WTC11 (cell line): ENCODE measurements around the gene MIEF1. TPM values are rescaled to one million over a fixed set of nuclear protein-coding genes. Genes with fewer than 3 reads are reported as not detected.
A peak's percentile ranks its signal among the peaks of the same experiment; 100 is the strongest.

Experiments used
- ATAC-seq: fragments of 200-7000 bp; cut with Tn5 transposase; 2 replicates; pipeline ENCODE4 v1.10.0; 2021; ENCODE audit warnings: mild to moderate bottlenecking, moderate library complexity
- CTCF ChIA-PET: fragments of 300-600 bp; sonication (Branson Sonifier 250); formaldehyde crosslinking; loops from one replicate; lab custom pipeline; 2021; ENCODE audit warnings: antibody characterized with exemption; lab: Charles Lee
- POLR2A ChIA-PET: fragments of 350-600 bp; sonication (Branson Sonifier 250); formaldehyde crosslinking; loops from one replicate; lab custom pipeline; 2021; ENCODE audit warnings: antibody characterized with exemption; lab: Charles Lee
- DNase-seq: peaks from one replicate; pipeline ENCODE4 v3.0.0; 2021; ENCODE audit warnings: low spot score
- H3K27ac Mint-ChIP-seq: 2 replicates; pipeline ENCODE4 v1.8.0; 2021; ENCODE audit warnings: mixed read lengths
- H3K27me3 Mint-ChIP-seq: 2 replicates; pipeline ENCODE4 v1.8.0; 2021; ENCODE audit warnings: low read depth, mild to moderate bottlenecking, moderate library complexity, mixed read lengths
- H3K36me3 Mint-ChIP-seq: 2 replicates; pipeline ENCODE4 v1.8.0; 2021; ENCODE audit warnings: mixed read lengths
- H3K4me1 Mint-ChIP-seq: 2 replicates; pipeline ENCODE4 v1.8.0; 2022; ENCODE audit warnings: mixed read lengths
- H3K4me3 Mint-ChIP-seq: 2 replicates; pipeline ENCODE4 v1.8.0; 2021; ENCODE audit warnings: mild to moderate bottlenecking, moderate library complexity, mixed read lengths
- H3K9me3 Mint-ChIP-seq: 2 replicates; pipeline ENCODE4 v1.8.0; 2021; ENCODE audit warnings: mixed read lengths
- CREM ChIP-seq: sonication (generic); formaldehyde crosslinking; IDR thresholded peaks from 2 replicates; pipeline ENCODE4 v1.8.1; 2022; ENCODE audit warnings: mild to moderate bottlenecking, missing genetic modification reagents, moderate library complexity
- GRHL2 ChIP-seq: fragments of 250-450 bp; sonication (Bioruptor Pico); IDR thresholded peaks from 2 replicates; pipeline ENCODE4 v1.8.0; 2022; ENCODE audit warnings: mild to moderate bottlenecking, moderate library complexity; ENCODE audit not compliant: insufficient replicate concordance, severe bottlenecking
- MYBL2 ChIP-seq: sonication (generic); formaldehyde crosslinking; IDR thresholded peaks from 2 replicates; pipeline ENCODE4 v1.8.1; 2023; ENCODE audit warnings: mild to moderate bottlenecking, moderate library complexity, missing genetic modification reagents
- NFE2L1 ChIP-seq: sonication (generic); formaldehyde crosslinking; IDR thresholded peaks from 2 replicates; pipeline ENCODE4 v1.8.1; 2023; ENCODE audit warnings: missing genetic modification reagents
- PRRX2 ChIP-seq: fragments of 250-450 bp; sonication (Bioruptor Pico); IDR thresholded peaks from 2 replicates; pipeline ENCODE4 v1.8.0; 2021; ENCODE audit warnings: mild to moderate bottlenecking
- SMAD3 ChIP-seq: sonication (generic); formaldehyde crosslinking; IDR thresholded peaks from 2 replicates; pipeline ENCODE4 v1.8.0; 2022; ENCODE audit warnings: missing genetic modification reagents, mild to moderate bottlenecking, borderline replicate concordance
- SMAD4 ChIP-seq: sonication (generic); formaldehyde crosslinking; IDR thresholded peaks from 2 replicates; pipeline ENCODE4 v1.8.0; 2022; ENCODE audit warnings: mild to moderate bottlenecking, missing genetic modification reagents
- SP1 ChIP-seq: sonication (generic); formaldehyde crosslinking; conservative IDR thresholded peaks from 2 replicates; pipeline ENCODE4 v1.8.1; 2022; ENCODE audit warnings: missing genetic modification reagents
- ZNF219 ChIP-seq: sonication (generic); formaldehyde crosslinking; IDR thresholded peaks from 2 replicates; pipeline ENCODE4 v1.8.0; 2023; ENCODE audit warnings: missing genetic modification reagents, mild to moderate bottlenecking, borderline replicate concordance
- ZNF425 ChIP-seq: fragments of 250-450 bp; sonication (Bioruptor Pico); conservative IDR thresholded peaks from 2 replicates; pipeline ENCODE4 v1.9.0; 2021; ENCODE audit warnings: mild to moderate bottlenecking
- total RNA-seq: library from RNA; stranded (reverse); gene quantifications from 3 replicates; pipeline ENCODE4 v1.2.3, GENCODE V29; 2021
- TF ChIP-seq, protein P1 (sequence below): sonication (generic); formaldehyde crosslinking; IDR thresholded peaks from 2 replicates; pipeline ENCODE4 v1.8.0; 2023; ENCODE audit warnings: mild to moderate bottlenecking, missing genetic modification reagents
- TF ChIP-seq, protein P2 (sequence below): sonication (generic); formaldehyde crosslinking; IDR thresholded peaks from 2 replicates; pipeline ENCODE4 v1.8.0; 2022; ENCODE audit warnings: mild to moderate bottlenecking, missing genetic modification reagents
- TF ChIP-seq, protein P3 (sequence below): sonication (generic); formaldehyde crosslinking; IDR thresholded peaks from 2 replicates; pipeline ENCODE4 v1.8.0; 2022; ENCODE audit warnings: mild to moderate bottlenecking, missing genetic modification reagents
- TF ChIP-seq, protein P4 (sequence below): sonication (generic); formaldehyde crosslinking; IDR thresholded peaks from 2 replicates; pipeline ENCODE4 v1.8.1; 2023; ENCODE audit warnings: mild to moderate bottlenecking, moderate library complexity, missing genetic modification reagents

The MIEF1 gene
- total RNA-seq, 1 experiment from 2014 or later: 38.7 TPM

DNA sequence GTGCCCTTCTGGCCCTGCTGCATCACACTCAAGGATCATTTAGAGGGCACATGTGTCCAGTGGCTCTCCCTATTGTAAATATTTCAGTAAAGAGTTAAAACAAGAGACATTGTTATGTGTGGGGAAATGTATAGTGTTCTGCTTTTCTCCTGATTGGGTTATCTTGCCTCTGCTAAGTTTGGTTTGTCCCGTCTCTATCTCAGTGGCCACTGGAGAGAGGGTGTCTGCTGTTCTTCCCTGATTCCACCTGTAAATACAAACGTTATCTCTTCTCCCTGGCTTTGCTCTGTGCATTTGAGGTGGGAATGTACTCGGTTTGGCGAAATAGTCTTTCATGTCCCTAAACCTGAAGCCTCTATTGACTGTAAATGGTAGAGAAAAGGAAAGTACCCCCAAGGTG, 6.3 kb downstream of the MIEF1 start:
- CTCF ChIA-PET: no interaction called here
- TF ChIP-seq, protein P1, sequence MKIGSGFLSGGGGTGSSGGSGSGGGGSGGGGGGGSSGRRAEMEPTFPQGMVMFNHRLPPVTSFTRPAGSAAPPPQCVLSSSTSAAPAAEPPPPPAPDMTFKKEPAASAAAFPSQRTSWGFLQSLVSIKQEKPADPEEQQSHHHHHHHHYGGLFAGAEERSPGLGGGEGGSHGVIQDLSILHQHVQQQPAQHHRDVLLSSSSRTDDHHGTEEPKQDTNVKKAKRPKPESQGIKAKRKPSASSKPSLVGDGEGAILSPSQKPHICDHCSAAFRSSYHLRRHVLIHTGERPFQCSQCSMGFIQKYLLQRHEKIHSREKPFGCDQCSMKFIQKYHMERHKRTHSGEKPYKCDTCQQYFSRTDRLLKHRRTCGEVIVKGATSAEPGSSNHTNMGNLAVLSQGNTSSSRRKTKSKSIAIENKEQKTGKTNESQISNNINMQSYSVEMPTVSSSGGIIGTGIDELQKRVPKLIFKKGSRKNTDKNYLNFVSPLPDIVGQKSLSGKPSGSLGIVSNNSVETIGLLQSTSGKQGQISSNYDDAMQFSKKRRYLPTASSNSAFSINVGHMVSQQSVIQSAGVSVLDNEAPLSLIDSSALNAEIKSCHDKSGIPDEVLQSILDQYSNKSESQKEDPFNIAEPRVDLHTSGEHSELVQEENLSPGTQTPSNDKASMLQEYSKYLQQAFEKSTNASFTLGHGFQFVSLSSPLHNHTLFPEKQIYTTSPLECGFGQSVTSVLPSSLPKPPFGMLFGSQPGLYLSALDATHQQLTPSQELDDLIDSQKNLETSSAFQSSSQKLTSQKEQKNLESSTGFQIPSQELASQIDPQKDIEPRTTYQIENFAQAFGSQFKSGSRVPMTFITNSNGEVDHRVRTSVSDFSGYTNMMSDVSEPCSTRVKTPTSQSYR (CRISPR knock-in tag): no peak
- TF ChIP-seq GRHL2 (no peak), ZNF219 (CRISPR knock-in tag) (no peak), PRRX2 (CRISPR knock-in tag) (no peak), SMAD4 (CRISPR knock-in tag) (no peak), ZNF425 (no peak), SP1 (CRISPR knock-in tag) (no peak), MYBL2 (CRISPR knock-in tag) (no peak), SMAD3 (no peak)
- TF ChIP-seq, protein P2, sequence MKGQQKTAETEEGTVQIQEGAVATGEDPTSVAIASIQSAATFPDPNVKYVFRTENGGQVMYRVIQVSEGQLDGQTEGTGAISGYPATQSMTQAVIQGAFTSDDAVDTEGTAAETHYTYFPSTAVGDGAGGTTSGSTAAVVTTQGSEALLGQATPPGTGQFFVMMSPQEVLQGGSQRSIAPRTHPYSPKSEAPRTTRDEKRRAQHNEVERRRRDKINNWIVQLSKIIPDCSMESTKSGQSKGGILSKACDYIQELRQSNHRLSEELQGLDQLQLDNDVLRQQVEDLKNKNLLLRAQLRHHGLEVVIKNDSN: no peak
- TF ChIP-seq, protein P3, sequence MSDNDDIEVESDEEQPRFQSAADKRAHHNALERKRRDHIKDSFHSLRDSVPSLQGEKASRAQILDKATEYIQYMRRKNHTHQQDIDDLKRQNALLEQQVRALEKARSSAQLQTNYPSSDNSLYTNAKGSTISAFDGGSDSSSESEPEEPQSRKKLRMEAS (CRISPR knock-in tag): no peak
- Mint-ChIP-seq H3K4me1 (peaks cover 4% of the 10 kb centered on the region; the same call in 1 of the 2 replicates), H3K36me3 (peaks cover 88% of the 10 kb centered on the region), H3K27ac (no peak overlapping the region), H3K27me3 (peaks cover 97% of the 10 kb centered on the region), H3K9me3 (no peaks in the 10 kb centered on the region), H3K4me3 (no peak overlapping the region)
- ATAC-seq: no peak
- no peak for DNase-seq
- POLR2A ChIA-PET: no interaction called here

- ChIA-PET CTCF (interaction anchor here (1.0 to 4.0 kb wide), 4 partner anchors 9 to 19 kb away, joined by 3 to 19 read pairs (median 4); partner anchors contain the start of gene MIEF1), POLR2A (interaction anchor here (1.4 to 1.5 kb wide), 2 partner anchors 9 kb away, joined by 3 to 6 read pairs; partner anchors contain the start of gene MIEF1)
- H3K36me3 Mint-ChIP-seq: peaks cover 94% of the 10 kb centered on the region
- ATAC-seq (peak; percentile 74), DNase-seq (no peak)
- no peaks in the 10 kb centered on the region for H3K9me3 Mint-ChIP-seq
- TF ChIP-seq CREM (CRISPR knock-in tag): 0 out of 2 replicates have a peak, but pooled peaks have one; percentile 33
- TF ChIP-seq, protein P2: peak; percentile 38; the same call in 1 of the 2 replicates
- no peak for TF ChIP-seq NFE2L1
- TF ChIP-seq, protein P4, sequence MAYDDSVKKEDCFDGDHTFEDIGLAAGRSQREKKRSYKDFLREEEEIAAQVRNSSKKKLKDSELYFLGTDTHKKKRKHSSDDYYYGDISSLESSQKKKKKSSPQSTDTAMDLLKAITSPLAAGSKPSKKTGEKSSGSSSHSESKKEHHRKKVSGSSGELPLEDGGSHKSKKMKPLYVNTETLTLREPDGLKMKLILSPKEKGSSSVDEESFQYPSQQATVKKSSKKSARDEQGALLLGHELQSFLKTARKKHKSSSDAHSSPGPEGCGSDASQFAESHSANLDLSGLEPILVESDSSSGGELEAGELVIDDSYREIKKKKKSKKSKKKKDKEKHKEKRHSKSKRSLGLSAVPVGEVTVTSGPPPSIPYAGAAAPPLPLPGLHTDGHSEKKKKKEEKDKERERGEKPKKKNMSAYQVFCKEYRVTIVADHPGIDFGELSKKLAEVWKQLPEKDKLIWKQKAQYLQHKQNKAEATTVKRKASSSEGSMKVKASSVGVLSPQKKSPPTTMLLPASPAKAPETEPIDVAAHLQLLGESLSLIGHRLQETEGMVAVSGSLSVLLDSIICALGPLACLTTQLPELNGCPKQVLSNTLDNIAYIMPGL (CRISPR knock-in tag): no peak
- H3K27ac Mint-ChIP-seq: no peak overlapping the region
- no peak overlapping the region for H3K4me3 Mint-ChIP-seq
- H3K4me1 Mint-ChIP-seq: no peaks in the 10 kb centered on the region
- peaks cover 97% of the 10 kb centered on the region for H3K27me3 Mint-ChIP-seq
Observed at GRCh38 chr22:39510529-39511149, 8.5 kb downstream of the MIEF1 start.
